A549 (cell line): Measurements from ENCODE around the gene USP13. TPM values are rescaled to one million over a fixed set of nuclear protein-coding genes. Genes with fewer than 3 reads are reported as not detected.

Experiments used
- ATAC-seq, 2 experiments: fragments of 200-7000 bp in 1 of 2; fragments of >200 bp in 1 of 2; cut with Nextera tagmentation in 1 of 2; cut with Tn5 transposase in 1 of 2; 3 replicates each; pipeline versions ENCODE4 v1.8.0 to v1.9.1; 2018 to 2020; ENCODE audit warnings: mild to moderate bottlenecking in 1 of 2, moderate library complexity in 1 of 2
- CTCF ChIA-PET: fragments of 300-600 bp; sonication (Branson Sonifier 250); formaldehyde crosslinking; extraction: SDS; loops from one replicate; lab custom pipeline; 2021; ENCODE audit warnings: antibody characterized with exemption, inconsistent platforms; lab: Yijun Ruan, JAX
- POLR2A ChIA-PET: fragments of 350-600 bp; formaldehyde crosslinking; extraction: SDS; loops from one replicate; lab custom pipeline; 2021; ENCODE audit warnings: antibody characterized with exemption, inconsistent platforms; lab: Yijun Ruan, JAX
- DNase-seq, 2 experiments: peaks; one replicate each; pipeline versions ENCODE4 v3.0.0 to v3.0.0-alpha.2; 2011 to 2016; ENCODE audit warnings: low read depth in 1 of 2, low spot score in 1 of 2
- FAIRE-seq: peaks from 2 replicates; lab custom pipeline; 2011; peaks lifted over from hg19 to GRCh38; lab: Jason Lieb, UNC
- H3K27ac ChIP-seq, 2 experiments: fragments of >200 bp; sonication (Bioruptor Twin); formaldehyde crosslinking; 3 replicates each; pipeline ENCODE4 v1.5.1; 2016 to 2017
- H3K4me1 ChIP-seq: fragments of >200 bp; sonication (Bioruptor Twin); formaldehyde crosslinking; 3 replicates; pipeline ENCODE4 v1.6.1; 2016
- H3K4me2 ChIP-seq: fragments of >200 bp; sonication (Bioruptor Twin); formaldehyde crosslinking; 3 replicates; pipeline ENCODE4 v1.6.1; 2016
- H3K4me3 ChIP-seq: fragments of >200 bp; sonication (Bioruptor Twin); formaldehyde crosslinking; 3 replicates; pipeline ENCODE4 v1.5.1; 2016
- H3K9me3 ChIP-seq: fragments of >200 bp; sonication (Bioruptor Twin); formaldehyde crosslinking; 3 replicates; pipeline ENCODE4 v1.6.1; 2016
- BHLHE40 ChIP-seq: IDR thresholded peaks from 2 replicates; pipeline ENCODE4 v1.6.1; 2012; ENCODE audit warnings: low read depth, low read length, inconsistent platforms
- CHD2 ChIP-seq: fragments of 150-350 bp; IDR thresholded peaks from 2 replicates; pipeline ENCODE4 v1.6.1; 2014; ENCODE audit warnings: low read length; ENCODE audit not compliant: partially characterized antibody
- CHD4 ChIP-seq: fragments of 200-600 bp; sonication (generic); IDR thresholded peaks from 2 replicates; pipeline ENCODE4 v1.6.1; 2016; ENCODE audit warnings: antibody characterized with exemption, mild to moderate bottlenecking, borderline replicate concordance
- E2F6 ChIP-seq: IDR thresholded peaks from 2 replicates; pipeline ENCODE4 v1.6.1; 2012; ENCODE audit warnings: low read depth, borderline replicate concordance
- EHMT2 ChIP-seq: fragments of 200-600 bp; sonication (generic); IDR thresholded peaks from 2 replicates; pipeline ENCODE4 v1.6.1; 2016; ENCODE audit warnings: antibody characterized with exemption, low read depth, mild to moderate bottlenecking, moderate library complexity
- ESRRA ChIP-seq: fragments of 150-350 bp; IDR thresholded peaks from 2 replicates; pipeline ENCODE4 v1.6.1; 2014; ENCODE audit warnings: mild to moderate bottlenecking, low read length, borderline replicate concordance
- FOSB ChIP-seq: fragments of 250-450 bp; sonication (Bioruptor Pico); IDR thresholded peaks from 2 replicates; pipeline ENCODE4 v1.5.0; 2020; ENCODE audit warnings: mild to moderate bottlenecking, moderate library complexity
- FOSL2 ChIP-seq, 2 experiments: fragments of 450-650 bp in 1 of 2; fragments of >200 bp in 1 of 2; sonication (Bioruptor Twin) in 1 of 2; formaldehyde crosslinking; IDR thresholded peaks; 2 replicates each; pipeline versions ENCODE4 v1.5.0 to v1.6.1; 2016 to 2020; ENCODE audit warnings: mild to moderate bottlenecking in 1 of 2, moderate library complexity in 1 of 2
- FOXS1 ChIP-seq: fragments of 250-450 bp; sonication (Bioruptor Pico); IDR thresholded peaks from 2 replicates; pipeline ENCODE4 v1.5.0; 2020; ENCODE audit warnings: mild to moderate bottlenecking, moderate library complexity
- GATA3 ChIP-seq: IDR thresholded peaks from 2 replicates; pipeline ENCODE4 v1.6.1; 2012; ENCODE audit warnings: borderline replicate concordance
- HDAC2 ChIP-seq: fragments of 200-600 bp; sonication (generic); IDR thresholded peaks from 2 replicates; pipeline ENCODE4 v1.6.1; 2016
- HEYL ChIP-seq: fragments of 250-450 bp; sonication (Bioruptor Pico); IDR thresholded peaks from 2 replicates; pipeline ENCODE4 v1.8.0; 2021; ENCODE audit warnings: mild to moderate bottlenecking, moderate library complexity
- MAZ ChIP-seq: fragments of 150-350 bp; IDR thresholded peaks from 2 replicates; pipeline ENCODE4 v1.6.1; 2014; ENCODE audit warnings: antibody characterized with exemption, low read depth, low read length, borderline replicate concordance
- PHF8 ChIP-seq: fragments of 200-600 bp; sonication (generic); IDR thresholded peaks from 2 replicates; pipeline ENCODE4 v1.6.1; 2016; ENCODE audit warnings: low read depth, mild to moderate bottlenecking, antibody characterized with exemption, moderate library complexity, borderline replicate concordance
- RAD21 ChIP-seq, 2 experiments: fragments of >200 bp in 1 of 2; sonication (Bioruptor Twin) in 1 of 2; formaldehyde crosslinking in 1 of 2; IDR thresholded peaks in 1 of 2; conservative IDR thresholded peaks in 1 of 2; 2 replicates in 1 of 2; 3 replicates in 1 of 2; pipeline ENCODE4 v1.6.1; 2012 to 2018; ENCODE audit warnings: inconsistent platforms in 1 of 2
- REST ChIP-seq: fragments of 200-600 bp; sonication (generic); IDR thresholded peaks from 2 replicates; pipeline ENCODE4 v1.6.1; 2016; ENCODE audit warnings: antibody characterized with exemption, mild to moderate bottlenecking, moderate library complexity
- RNF2 ChIP-seq: fragments of 200-600 bp; sonication (generic); IDR thresholded peaks from 2 replicates; pipeline ENCODE4 v1.6.1; 2016; ENCODE audit warnings: low read depth, mild to moderate bottlenecking, antibody characterized with exemption, moderate library complexity, borderline replicate concordance
- ZC3H11A ChIP-seq: fragments of 450-650 bp; IDR thresholded peaks from 2 replicates; pipeline ENCODE4 v1.6.1; 2014; ENCODE audit warnings: antibody characterized with exemption, mild to moderate bottlenecking
- WGBS: methylation state at CpG from one replicate; pipeline ENCODE4 v1.1.6; 2017; ENCODE audit errors: missing lambda C conversion rate; 5-methylcytosine and 5-hydroxymethylcytosine counted together
- polyA plus RNA-seq, 4 experiments: library from polyadenylated mRNA; depleted of rRNA in 3 of 4; stranded (reverse); fragments of >200 nt; fragmentation: RNase III in 1 of 4; extraction: RNeasy Plus Mini Kit Qiagen cat#74134 plus additional on column Dnase treatment in 1 of 4; gene quantifications; 2 replicates in 3 of 4; 3 replicates in 1 of 4; pipeline ENCODE4 v1.2.3, GENCODE V29; 2011 to 2017
- TF ChIP-seq, protein P1 (sequence below): fragments of 150-350 bp; IDR thresholded peaks from 2 replicates; pipeline ENCODE4 v1.6.1; 2014; ENCODE audit warnings: low read depth, mild to moderate bottlenecking, low read length
- TF ChIP-seq, protein P2 (sequence below): fragments of >200 bp; sonication (Bioruptor Twin); formaldehyde crosslinking; IDR thresholded peaks from 3 replicates; pipeline ENCODE4 v1.6.1; 2016

The USP13 gene
- polyA plus RNA-seq, 2 of the 4 experiments (the other 2 are of a cell fraction), result 7.5 to 10.2 TPM

DNA sequence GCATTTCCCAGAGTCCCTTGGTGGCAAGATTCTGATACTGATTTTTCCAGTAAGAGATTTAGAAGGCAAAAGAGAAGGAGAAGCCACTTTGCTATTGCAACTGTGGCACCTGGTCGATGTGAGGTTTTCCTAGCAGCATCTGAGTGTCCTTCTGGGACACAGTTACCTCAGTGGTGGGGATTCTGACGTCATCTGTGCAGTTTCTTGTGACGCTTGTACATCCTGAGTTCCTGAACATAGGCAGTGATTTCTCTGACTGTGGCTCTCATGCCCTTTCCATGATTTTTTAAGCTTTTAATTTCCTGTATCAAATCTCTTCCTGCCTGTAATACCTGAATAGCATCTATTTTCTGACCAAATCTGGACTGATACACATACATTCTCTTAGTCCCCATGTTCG lies 8.9 kb downstream of the USP13 start:
- ChIA-PET POLR2A (no interaction called here), CTCF (interaction anchor here (5.5 kb wide), 1 partner anchor 12 kb away, joined by 27 read pairs; no protein-coding TSS in a partner anchor)
- no peak overlapping the region for H3K27ac ChIP-seq
- H3K4me3 ChIP-seq, result no peak overlapping the region
- H3K4me2 ChIP-seq, result no peak overlapping the region
- H3K4me1 ChIP-seq, result no peaks in the 10 kb centered on the region
- no peaks in the 10 kb centered on the region for H3K9me3 ChIP-seq
- 76% methylated on average over 4 of the region's 4 CpGs for WGBS
- DNase-seq (no peak), FAIRE-seq (no peak), ATAC-seq (no peak)
- TF ChIP-seq CHD4 (no peak), MAZ (no peak), HDAC2 (no peak), REST (no peak), ESRRA (no peak), GATA3 (no peak), CHD2 (no peak), PHF8 (no peak), FOSL2 (IDR thresholded peaks at IDR 0.05) (no peak), FOSL2 (CRISPR knock-in tag; IDR thresholded peaks at IDR 0.05) (no peak), EHMT2 (no peak), E2F6 (no peak), RNF2 (no peak), FOXS1 (CRISPR knock-in tag) (no peak)
- TF ChIP-seq, protein P1, sequence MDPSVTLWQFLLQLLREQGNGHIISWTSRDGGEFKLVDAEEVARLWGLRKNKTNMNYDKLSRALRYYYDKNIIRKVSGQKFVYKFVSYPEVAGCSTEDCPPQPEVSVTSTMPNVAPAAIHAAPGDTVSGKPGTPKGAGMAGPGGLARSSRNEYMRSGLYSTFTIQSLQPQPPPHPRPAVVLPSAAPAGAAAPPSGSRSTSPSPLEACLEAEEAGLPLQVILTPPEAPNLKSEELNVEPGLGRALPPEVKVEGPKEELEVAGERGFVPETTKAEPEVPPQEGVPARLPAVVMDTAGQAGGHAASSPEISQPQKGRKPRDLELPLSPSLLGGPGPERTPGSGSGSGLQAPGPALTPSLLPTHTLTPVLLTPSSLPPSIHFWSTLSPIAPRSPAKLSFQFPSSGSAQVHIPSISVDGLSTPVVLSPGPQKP, result no peak
- TF ChIP-seq, protein P2, sequence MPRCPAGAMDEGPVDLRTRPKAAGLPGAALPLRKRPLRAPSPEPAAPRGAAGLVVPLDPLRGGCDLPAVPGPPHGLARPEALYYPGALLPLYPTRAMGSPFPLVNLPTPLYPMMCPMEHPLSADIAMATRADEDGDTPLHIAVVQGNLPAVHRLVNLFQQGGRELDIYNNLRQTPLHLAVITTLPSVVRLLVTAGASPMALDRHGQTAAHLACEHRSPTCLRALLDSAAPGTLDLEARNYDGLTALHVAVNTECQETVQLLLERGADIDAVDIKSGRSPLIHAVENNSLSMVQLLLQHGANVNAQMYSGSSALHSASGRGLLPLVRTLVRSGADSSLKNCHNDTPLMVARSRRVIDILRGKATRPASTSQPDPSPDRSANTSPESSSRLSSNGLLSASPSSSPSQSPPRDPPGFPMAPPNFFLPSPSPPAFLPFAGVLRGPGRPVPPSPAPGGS, result no peak

GRCh38 chr3:179663093-179663492 lies 10.3 kb downstream of the USP13 start:
- Histone ChIP-seq H3K4me3 (no peak overlapping the region), H3K27ac (no peak overlapping the region), H3K4me1 (no peaks in the 10 kb centered on the region), H3K4me2 (no peak overlapping the region), H3K9me3 (no peaks in the 10 kb centered on the region)
- CTCF ChIA-PET, result no interaction called here
- POLR2A ChIA-PET, result no interaction called here
- WGBS, result 95% methylated on average over 1 of the region's 1 CpG
- TF ChIP-seq HDAC2 (no peak), PHF8 (no peak), RAD21 (conservative IDR thresholded peaks at IDR 0.05 in 1 of 2, IDR thresholded peaks at IDR 0.05 in 1 of 2) (no peak), BHLHE40 (no peak), FOSL2 (IDR thresholded peaks at IDR 0.05) (no peak), FOSL2 (CRISPR knock-in tag; IDR thresholded peaks at IDR 0.05) (no peak), ZC3H11A (no peak), FOSB (CRISPR knock-in tag) (no peak), HEYL (CRISPR knock-in tag) (no peak), ESRRA (no peak)
- no peak for ATAC-seq
- no peak for DNase-seq
- FAIRE-seq, result no peak
